HG02588 (cell line): ENCODE results near the gene TLX1.

Experiments
- ATAC-seq: cut with Tn5 transposase; IDR thresholded peaks from one replicate; pipeline ENCODE4 v1.9.1; 2021; ENCODE audit warnings: mild to moderate bottlenecking, moderate library complexity; ENCODE audit not compliant: unreplicated experiment

The TLX1 gene

GRCh38 chr10:101130984-101131961 is at the start of gene TLX1:
TLX1 (plus strand) TSS chr10:101131300; CDS start chr10:101131542, 242 bp downstream.
- ATAC-seq, result no peak

GRCh38 chr10:101085846-101086245 is 45.3 kb upstream of the TLX1 start:
- ATAC-seq, result no peak

GRCh38 chr10:101087376-101087775 is 43.7 kb upstream of the TLX1 start:
- ATAC-seq, result no peak

- no peak for ATAC-seq
Observed at GRCh38 chr10:101087965-101088364, 43.1 kb upstream of the TLX1 start.

GRCh38 chr10:101089520-101090299 is 41.4 kb upstream of the TLX1 start:
- no peak for ATAC-seq

GRCh38 chr10:101090597-101090996 is 40.5 kb upstream of the TLX1 start:
- no peak for ATAC-seq

- no peak for ATAC-seq
Observed at GRCh38 chr10:101091546-101092290, 39.4 kb upstream of the TLX1 start.

- ATAC-seq, result no peak
Observed at GRCh38 chr10:101092881-101093354, 38.2 kb upstream of the TLX1 start.

GRCh38 chr10:101094121-101094879 is 36.8 kb upstream of the TLX1 start:
- ATAC-seq, result no peak

- no peak for ATAC-seq
Observed at GRCh38 chr10:101095004-101095403, 36.1 kb upstream of the TLX1 start.

- ATAC-seq, result no peak
Observed at GRCh38 chr10:101095550-101096213, 35.4 kb upstream of the TLX1 start.

GRCh38 chr10:101096378-101096777 is 34.7 kb upstream of the TLX1 start:
- no peak for ATAC-seq

- no peak for ATAC-seq
Observed at GRCh38 chr10:101097881-101098280, 33.2 kb upstream of the TLX1 start.

- no peak for ATAC-seq
Observed at GRCh38 chr10:101099901-101100300, 31.2 kb upstream of the TLX1 start.

- no peak for ATAC-seq
Observed at GRCh38 chr10:101101372-101101881, 29.7 kb upstream of the TLX1 start.

- ATAC-seq, result no peak
Observed at GRCh38 chr10:101103430-101103829, 27.7 kb upstream of the TLX1 start.

- ATAC-seq, result no peak
Observed at GRCh38 chr10:101106351-101106750, 24.7 kb upstream of the TLX1 start.

- ATAC-seq, result no peak
Observed at GRCh38 chr10:101107771-101108170, 23.3 kb upstream of the TLX1 start.

GRCh38 chr10:101110856-101111523 is 20.1 kb upstream of the TLX1 start:
- no peak for ATAC-seq
